DMS 273 (cell line): ENCODE data around the gene C1QL1.
A peak's percentile ranks its signal among the peaks of the same experiment; 100 is the strongest.

Experiments used
- DNase-seq: peaks from one replicate; lab custom pipeline; 2025; ENCODE audit not compliant: unreplicated experiment; lab: John Stamatoyannopoulos, UW

The C1QL1 gene

GRCh38 chr17:44968225-44969143 lies at the start of gene C1QL1:
Gene C1QL1 (minus strand): TSS chr17:44968303. CDS start chr17:44968048, 255 bp downstream.
- DNase-seq = peak; percentile 97

- DNase-seq = peak; percentile 46
Measured at GRCh38 chr17:45016823-45017222, 48.7 kb upstream of the C1QL1 start.

DNA sequence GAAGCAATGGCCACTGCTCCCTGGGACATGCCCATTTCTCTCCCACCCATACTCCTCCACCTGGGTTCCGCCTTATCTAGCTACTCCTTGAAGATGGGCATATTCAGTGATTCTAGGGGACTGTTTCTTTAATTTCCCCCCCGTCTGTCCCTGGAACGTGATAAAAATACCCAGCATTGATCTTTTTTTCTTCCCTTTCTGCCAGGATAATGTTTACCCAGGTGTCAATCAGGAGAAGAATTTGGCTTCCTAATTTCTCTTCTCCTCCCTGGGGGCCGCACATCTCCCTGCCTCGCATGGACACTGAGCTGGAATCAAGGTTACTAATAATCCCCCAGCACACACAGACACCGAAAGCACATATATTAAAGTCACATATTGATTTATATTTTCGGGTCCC lies 48.1 kb upstream of the C1QL1 start:
- no peak for DNase-seq

- peak; percentile 94 for DNase-seq
Measured at GRCh38 chr17:45013021-45013997, 45.2 kb upstream of the C1QL1 start.

DNA sequence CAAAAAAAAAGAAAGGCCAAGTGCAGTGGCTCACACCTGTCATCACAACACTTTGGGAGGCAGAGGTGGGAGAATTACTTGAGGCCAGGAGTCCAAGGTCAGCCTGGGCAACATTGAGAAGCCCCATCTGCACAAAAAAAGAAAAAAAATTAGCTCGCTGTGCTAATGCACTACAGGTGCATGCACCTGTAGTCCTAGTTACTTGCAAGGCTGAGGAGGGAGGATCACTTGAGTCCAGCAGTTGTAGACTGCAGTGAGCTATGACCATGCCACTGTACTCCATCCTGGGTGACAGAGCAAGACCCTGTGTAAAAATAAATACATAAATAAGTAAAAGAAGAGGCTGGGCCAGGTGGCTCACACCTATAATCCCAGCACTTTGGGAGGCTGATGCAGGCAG lies 43.7 kb upstream of the C1QL1 start:
- DNase-seq = no peak

GRCh38 chr17:45009676-45010467 lies 41.8 kb upstream of the C1QL1 start:
- DNase-seq = peak; percentile 66

GRCh38 chr17:45008216-45008615 lies 40.1 kb upstream of the C1QL1 start:
- no peak for DNase-seq

DNA sequence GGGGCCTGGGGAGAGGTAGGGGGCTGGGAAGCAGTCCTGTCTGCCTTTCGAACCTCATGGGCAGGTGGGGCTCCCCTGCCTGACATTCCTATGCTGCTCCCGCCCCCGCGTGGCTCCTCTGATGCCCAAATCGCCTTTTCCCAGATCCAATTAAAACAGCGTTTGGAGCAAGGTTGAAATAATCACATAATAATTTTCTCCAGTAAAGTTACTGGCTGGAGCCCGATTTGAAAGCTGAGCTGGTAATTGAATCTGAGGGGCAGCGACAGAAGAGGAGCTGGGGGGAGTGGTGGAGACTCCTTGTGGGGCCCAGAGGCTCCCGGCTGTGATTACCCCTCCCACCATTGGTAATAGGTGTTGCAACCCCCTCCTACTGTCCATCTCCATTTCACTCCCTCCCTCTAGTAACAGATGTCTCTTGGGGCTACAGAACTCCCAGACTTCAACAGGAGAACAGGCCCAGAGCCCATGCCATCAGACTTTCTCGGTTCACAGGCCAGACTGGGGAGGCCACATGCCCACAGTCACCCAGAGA lies 38.9 kb upstream of the C1QL1 start:
- peak; percentile 85 for DNase-seq

DNA sequence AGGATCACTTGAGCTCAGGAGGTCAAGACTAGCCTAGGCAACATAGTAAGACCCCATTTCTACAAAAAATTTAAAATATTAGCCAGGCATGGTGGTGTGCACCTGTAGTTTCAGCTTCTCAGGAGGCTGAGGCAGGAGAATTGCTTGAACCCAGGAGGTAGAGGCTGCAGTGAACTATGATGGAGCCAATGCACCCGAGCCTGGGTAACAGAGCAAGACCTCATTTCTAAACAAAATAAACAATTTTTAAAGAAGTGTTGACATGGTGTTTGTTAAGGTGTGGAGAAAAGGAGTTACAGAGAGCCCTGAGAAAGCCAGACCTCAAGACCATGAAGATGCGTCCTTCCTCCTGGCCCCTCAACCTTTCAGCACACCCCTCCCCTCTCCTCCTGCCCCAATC lies 37.6 kb upstream of the C1QL1 start:
- no peak for DNase-seq

GRCh38 chr17:45004388-45004787 lies 36.3 kb upstream of the C1QL1 start:
- no peak for DNase-seq

DNA sequence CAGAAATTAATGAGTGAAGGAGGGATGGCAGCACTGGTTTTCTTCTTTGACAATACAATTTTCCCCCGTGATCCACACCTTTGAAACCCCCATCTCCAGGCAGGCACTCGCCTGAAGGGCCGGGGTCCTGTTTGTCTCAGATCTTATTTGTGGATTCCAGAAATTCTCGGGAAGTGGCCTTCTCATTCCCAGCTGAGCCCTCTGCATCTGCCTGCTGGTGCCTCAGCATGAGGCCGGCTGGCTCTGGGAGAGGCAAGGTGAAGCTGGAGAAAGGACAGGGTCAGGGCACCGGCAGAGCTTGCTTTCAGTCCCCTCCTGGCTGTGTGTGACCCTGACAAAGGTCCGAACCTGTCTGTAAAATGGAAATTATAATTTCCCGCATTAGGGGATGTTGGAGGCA lies 35.8 kb upstream of the C1QL1 start:
- DNase-seq = no peak

GRCh38 chr17:45001310-45001709 lies 33.2 kb upstream of the C1QL1 start:
- no peak for DNase-seq

GRCh38 chr17:44999433-44999832 lies 31.3 kb upstream of the C1QL1 start:
- DNase-seq = no peak

DNA sequence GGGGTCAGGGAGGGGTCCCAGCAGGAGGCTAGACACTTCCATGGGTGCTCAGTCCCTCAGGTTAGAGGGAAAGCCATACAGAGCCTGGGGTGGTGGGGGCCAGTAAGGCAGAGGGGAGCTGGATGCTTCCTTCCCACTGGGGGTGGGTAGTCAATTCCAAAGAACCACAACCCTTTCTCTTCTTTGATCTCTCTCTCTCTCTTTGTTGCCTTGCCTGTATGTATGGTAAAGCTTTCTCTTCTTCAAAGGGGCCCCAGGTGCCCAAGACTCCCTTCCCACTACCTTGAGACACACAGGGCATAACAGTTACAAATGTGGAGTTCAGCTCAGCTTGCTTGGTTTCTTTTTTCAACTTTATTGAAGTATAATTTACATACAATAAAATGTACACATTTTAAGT lies 30.5 kb upstream of the C1QL1 start:
- no peak for DNase-seq

GRCh38 chr17:44997733-44998520 lies 29.8 kb upstream of the C1QL1 start:
- peak; percentile 80 for DNase-seq

DNA sequence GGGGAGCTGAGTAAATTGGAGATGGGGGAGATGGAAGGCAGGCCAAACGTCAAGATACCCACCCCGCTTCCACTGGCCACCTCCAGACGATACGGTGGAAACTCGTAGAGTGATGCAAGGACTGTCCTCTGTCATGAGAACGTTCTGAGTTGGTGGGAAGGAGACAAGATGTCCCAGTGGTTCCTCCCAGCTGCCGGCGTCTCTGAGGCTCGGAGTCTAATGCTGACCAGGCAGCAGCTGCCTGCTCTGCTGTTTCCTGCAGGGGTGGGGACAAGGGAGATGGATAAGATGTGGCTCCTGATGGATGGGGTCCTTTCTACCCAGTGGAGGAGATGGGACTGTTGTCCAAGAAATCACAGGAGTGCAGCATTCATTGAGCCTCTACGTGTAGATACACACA lies 28.2 kb upstream of the C1QL1 start:
- DNase-seq = peak; percentile 32

- DNase-seq = peak; percentile 87
Measured at GRCh38 chr17:44995436-44996001, 27.4 kb upstream of the C1QL1 start.

DNA sequence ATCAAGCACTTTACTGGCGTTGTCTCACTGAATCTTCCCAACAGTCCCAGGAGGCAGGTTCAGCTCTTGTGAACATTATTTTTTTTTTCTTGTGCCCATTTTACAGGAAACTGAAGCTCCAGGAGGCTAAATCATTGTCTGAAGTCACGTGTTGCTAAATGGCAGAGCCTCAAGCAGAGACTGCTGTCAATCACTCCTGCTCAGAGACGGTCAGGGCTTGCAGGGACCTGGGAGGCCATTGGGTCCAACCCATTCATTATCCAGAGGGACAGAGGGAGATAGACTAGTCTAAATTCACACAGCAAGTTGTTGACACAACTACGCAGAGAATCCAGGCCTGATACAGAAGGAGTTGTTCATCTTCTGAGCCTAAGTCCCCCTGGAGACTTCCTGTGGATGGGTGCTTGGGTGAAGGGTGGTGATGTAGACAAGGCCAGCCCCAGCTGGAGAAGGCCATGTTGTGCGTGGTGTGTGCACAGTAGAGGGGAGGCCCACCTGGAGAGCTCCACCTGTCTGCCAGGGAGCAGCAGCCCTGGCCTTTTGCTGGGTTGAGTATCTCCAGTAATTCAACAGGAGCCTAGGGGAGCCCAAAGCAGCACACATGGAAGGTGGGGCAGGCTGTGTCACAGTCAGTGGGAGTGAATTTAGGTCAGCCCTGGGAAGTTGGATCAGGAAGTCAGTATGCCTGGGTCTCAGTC lies 24.3 kb upstream of the C1QL1 start:
- no peak for DNase-seq

GRCh38 chr17:44990994-44991393 lies 22.9 kb upstream of the C1QL1 start:
- peak; percentile 92 for DNase-seq
